HCT116 (cell line): ENCODE results near the gene SLC2A4.

Experiments used
- CTCF ChIP-seq, 3 experiments: fragments of 200-600 bp in 1 of 3; sonication (generic) in 1 of 3; IDR thresholded peaks in 2 of 3; conservative IDR thresholded peaks in 1 of 3; 2 replicates each; pipeline ENCODE4 v1.5.1; 2012 to 2017; ENCODE audit warnings: low read depth in 2 of 3, low read length in 2 of 3, antibody characterized with exemption in 1 of 3, borderline replicate concordance in 1 of 3, control low read depth in 1 of 3, mild to moderate bottlenecking in 1 of 3, mixed read lengths in 1 of 3, mixed run types in 1 of 3, moderate library complexity in 1 of 3; ENCODE audit not compliant: insufficient read depth in 1 of 3
- ELF1 ChIP-seq: IDR thresholded peaks from 2 replicates; pipeline ENCODE4 v1.6.1; 2012; ENCODE audit warnings: low read depth, borderline replicate concordance
- EZH2 ChIP-seq: fragments of 200-600 bp; sonication (generic); IDR thresholded peaks from 2 replicates; pipeline ENCODE4 v1.6.1; 2017; ENCODE audit warnings: antibody characterized with exemption, mixed run types
- MAX ChIP-seq: IDR thresholded peaks from 2 replicates; pipeline ENCODE4 v1.6.1; 2012
- POLR2A ChIP-seq: IDR thresholded peaks from 2 replicates; pipeline ENCODE4 v1.7.0; 2011; ENCODE audit warnings: borderline replicate concordance; ENCODE audit not compliant: insufficient read depth, insufficient read length; ENCODE audit errors: extremely low read depth
- POLR2AphosphoS5 ChIP-seq: IDR thresholded peaks from 2 replicates; pipeline ENCODE4 v1.6.1; 2011; ENCODE audit warnings: mild to moderate bottlenecking, low read depth, low read length, moderate library complexity
- RAD21 ChIP-seq: IDR thresholded peaks from 2 replicates; pipeline ENCODE4 v1.6.1; 2012; ENCODE audit warnings: low read depth, mild to moderate bottlenecking
- REST ChIP-seq: IDR thresholded peaks from 2 replicates; pipeline ENCODE4 v1.6.1; 2012; ENCODE audit warnings: low read depth
- SP1 ChIP-seq: IDR thresholded peaks from 2 replicates; pipeline ENCODE4 v1.6.1; 2012; ENCODE audit warnings: low read depth

- TF ChIP-seq CTCF (IDR thresholded peaks at IDR 0.05 in 2 of 3, conservative IDR thresholded peaks at IDR 0.05 in 1 of 3; ENCODE audit: borderline replicate concordance in 1 of 3, insufficient read depth in 1 of 3, low read depth in 2 of 3, low read length in 2 of 3): peak; percentile 91 to 97 (median 95)
- TF ChIP-seq MAX: peak; percentile 66
- no peak; the same call in 1 of the 2 replicates for TF ChIP-seq SP1
- no peak for TF ChIP-seq EZH2
- TF ChIP-seq ELF1: no peak
- TF ChIP-seq POLR2A: no peak
- no peak for TF ChIP-seq REST
- TF ChIP-seq RAD21: peak; percentile 98
- peak; percentile 40; the same call in 1 of the 2 replicates for TF ChIP-seq POLR2AphosphoS5
Measured at GRCh38 chr17:7280519-7281073, 922 bp upstream of the SLC2A4 start.
